HepG2 (cell line): ENCODE data around the gene HES6. TPM values are rescaled to one million over a fixed set of nuclear protein-coding genes. Genes with fewer than 3 reads are reported as not detected.

Experiments used
- ATF5 ChIP-seq: sonication (generic); formaldehyde crosslinking; IDR thresholded peaks from 2 replicates; pipeline ENCODE4 v1.4.0; 2020; ENCODE audit warnings: mild to moderate bottlenecking, low read depth, missing genetic modification reagents
- CC2D1A ChIP-seq: sonication (generic); formaldehyde crosslinking; IDR thresholded peaks from 2 replicates; pipeline ENCODE4 v1.8.1; 2023; ENCODE audit warnings: mild to moderate bottlenecking, missing genetic modification reagents
- DZIP1 ChIP-seq: sonication (generic); formaldehyde crosslinking; IDR thresholded peaks from 2 replicates; pipeline ENCODE4 v1.5.0; 2020; ENCODE audit warnings: mild to moderate bottlenecking, missing genetic modification reagents
- FLYWCH1 ChIP-seq: sonication (generic); formaldehyde crosslinking; IDR thresholded peaks from 2 replicates; pipeline ENCODE4 v1.8.1; 2023; ENCODE audit warnings: mild to moderate bottlenecking, missing genetic modification reagents
- HNRNPUL1 ChIP-seq: fragments of 200-400 bp; formaldehyde crosslinking; IDR thresholded peaks from 2 replicates; pipeline ENCODE4 v1.6.1; 2017; ENCODE audit warnings: low read depth, mild to moderate bottlenecking, low read length, moderate library complexity
- MED13 ChIP-seq: sonication (generic); formaldehyde crosslinking; IDR thresholded peaks from 2 replicates; pipeline ENCODE4 v1.5.0; 2020; ENCODE audit warnings: missing genetic modification reagents
- MED8 ChIP-seq: sonication (generic); formaldehyde crosslinking; IDR thresholded peaks from 2 replicates; pipeline ENCODE4 v1.8.1; 2023; ENCODE audit warnings: mild to moderate bottlenecking, missing genetic modification reagents; ENCODE audit not compliant: insufficient replicate concordance
- NCOR1 ChIP-seq: fragments of 200-600 bp; sonication (generic); IDR thresholded peaks from 2 replicates; pipeline ENCODE4 v1.7.0; 2017; ENCODE audit warnings: antibody characterized with exemption, low read length, borderline replicate concordance
- SCMH1 ChIP-seq: sonication (generic); formaldehyde crosslinking; IDR thresholded peaks from 2 replicates; pipeline ENCODE4 v1.9.0; 2021; ENCODE audit warnings: missing genetic modification reagents, mild to moderate bottlenecking, borderline replicate concordance
- TEF ChIP-seq: sonication (generic); formaldehyde crosslinking; IDR thresholded peaks from 2 replicates; pipeline ENCODE4 v1.5.0; 2020; ENCODE audit warnings: missing genetic modification reagents
- TMF1 ChIP-seq: sonication (generic); formaldehyde crosslinking; IDR thresholded peaks from 2 replicates; pipeline ENCODE4 v1.8.1; 2022; ENCODE audit warnings: low read depth, missing genetic modification reagents
- ZBTB7A ChIP-seq: sonication (generic); formaldehyde crosslinking; IDR thresholded peaks from 2 replicates; pipeline ENCODE4 v1.8.0; 2022; ENCODE audit warnings: mild to moderate bottlenecking, missing genetic modification reagents
- ZNF282 ChIP-seq: fragments of 450-650 bp; IDR thresholded peaks from 2 replicates; pipeline ENCODE4 v1.6.1; 2018; ENCODE audit not compliant: partially characterized antibody
- ZNF292 ChIP-seq: sonication (generic); formaldehyde crosslinking; IDR thresholded peaks from 2 replicates; pipeline ENCODE4 v1.8.1; 2022; ENCODE audit warnings: mild to moderate bottlenecking, low read depth, missing genetic modification reagents, borderline replicate concordance
- ZNF451 ChIP-seq: sonication (generic); formaldehyde crosslinking; IDR thresholded peaks from 2 replicates; pipeline ENCODE4 v1.5.0; 2020; ENCODE audit warnings: mild to moderate bottlenecking, missing genetic modification reagents
- ZNF501 ChIP-seq: sonication (generic); formaldehyde crosslinking; IDR thresholded peaks from 2 replicates; pipeline ENCODE4 v1.5.1; 2020; ENCODE audit warnings: mild to moderate bottlenecking, moderate library complexity, missing genetic modification reagents
- ZNF570 ChIP-seq: sonication (generic); formaldehyde crosslinking; IDR thresholded peaks from 2 replicates; pipeline ENCODE4 v1.4.0; 2020; ENCODE audit warnings: mild to moderate bottlenecking, missing genetic modification reagents, borderline replicate concordance
- ZNF646 ChIP-seq: sonication (generic); formaldehyde crosslinking; IDR thresholded peaks from 2 replicates; pipeline ENCODE4 v1.9.0; 2021; ENCODE audit warnings: mild to moderate bottlenecking, missing genetic modification reagents
- ZNF678 ChIP-seq: sonication (generic); formaldehyde crosslinking; IDR thresholded peaks from 2 replicates; pipeline ENCODE4 v1.4.0; 2020; ENCODE audit warnings: mild to moderate bottlenecking, missing genetic modification reagents
- polyA plus RNA-seq, 8 experiments: library from polyadenylated mRNA; depleted of rRNA in 3 of 8; stranded (reverse) in 7 of 8; unstranded in 1 of 8; fragments of >200 nt; fragmentation: Illumina TruSeq in 4 of 8; extraction: Trizol in 4 of 8; gene quantifications; 2 replicates each; pipeline versions ENCODE4 v1.2.1 to v1.2.3, GENCODE V29; 2011 to 2016; ENCODE audit warnings: low read depth in 4 of 8, missing spikeins in 1 of 8, mixed read lengths in 1 of 8; ENCODE audit not compliant: insufficient read depth in 1 of 8
- total RNA-seq, 5 experiments: library from RNA; depleted of rRNA; stranded (reverse); fragments of >200 nt; fragmentation: Illumina TruSeq; extraction: Trizol; gene quantifications; 2 replicates each; pipeline ENCODE4 v1.2.3, GENCODE V29; 2016; ENCODE audit warnings: low read depth in 1 of 5

Gene HES6
- total and polyA plus RNA-seq, 2 of the 13 experiments (the other 11 are each of a cell fraction or from before 2014, with no cell fraction given), result 19.5 to 82.8 TPM

- TF ChIP-seq ZNF646 (CRISPR knock-in tag), result no peak
- TF ChIP-seq HNRNPUL1, result no peak
- peak; percentile 3; the same call in 1 of the 2 replicates for TF ChIP-seq ZNF501
- no peak for TF ChIP-seq DZIP1 (CRISPR knock-in tag)
- no peak for TF ChIP-seq ZBTB7A (CRISPR knock-in tag)
- TF ChIP-seq ZNF678 (CRISPR knock-in tag), result no peak
- 0 out of 2 replicates have a peak, but pooled peaks have one; percentile 65 for TF ChIP-seq FLYWCH1 (CRISPR knock-in tag)
- TF ChIP-seq ZNF570, result no peak
- TF ChIP-seq CC2D1A (CRISPR knock-in tag), result 0 out of 2 replicates have a peak, but pooled peaks have one; percentile 2
- no peak for TF ChIP-seq MED8 (CRISPR knock-in tag)
- no peak for TF ChIP-seq MED13
- no peak for TF ChIP-seq NCOR1
- no peak for TF ChIP-seq ZNF282
- no peak for TF ChIP-seq ATF5 (CRISPR knock-in tag)
- no peak for TF ChIP-seq SCMH1 (CRISPR knock-in tag)
- 0 out of 2 replicates have a peak, but pooled peaks have one; percentile 5 for TF ChIP-seq ZNF451 (CRISPR knock-in tag)
- TF ChIP-seq TMF1 (CRISPR knock-in tag), result no peak
- TF ChIP-seq TEF (CRISPR knock-in tag), result no peak
- TF ChIP-seq ZNF292 (CRISPR knock-in tag), result peak; percentile 1; the same call in 1 of the 2 replicates
These were observed 49.7 kb upstream of the HES6 start (continued) for GRCh38 chr2:238289574-238289973.
